Right renal pelvis (tissue), 4 donors: Measurements from ENCODE around the gene OLIG2. TPM values are rescaled to one million over a fixed set of nuclear protein-coding genes. Genes with fewer than 3 reads are reported as not detected.

Source experiments
- DNase-seq, 4 donors: peaks; one replicate each; pipeline ENCODE4 v3.0.0-alpha.2; 2013; ENCODE audit warnings: low read depth in 4 of 4, low spot score in 3 of 4, missing footprints in 1 of 4
- polyA plus RNA-seq, 4 donors: library from polyadenylated mRNA; unstranded; fragments of 120-200 nt; gene quantifications; one replicate each; pipeline ENCODE4 v1.2.1, GENCODE V29; 2013; ENCODE audit not compliant: insufficient read length in 4 of 4

The OLIG2 gene
- polyA plus RNA-seq, 4 donors, result not detected

GRCh38 chr21:33063907-33064622, 38.3 kb downstream of the OLIG2 start:
- DNase-seq, result no peak

GRCh38 chr21:33064623-33065390, 39.1 kb downstream of the OLIG2 start:
- no peak for DNase-seq

- no peak for DNase-seq
Measured at GRCh38 chr21:33067043-33067442, 41.3 kb downstream of the OLIG2 start.

GRCh38 chr21:33067457-33067856, 41.7 kb downstream of the OLIG2 start:
- no peak for DNase-seq

- no peak for DNase-seq
Measured at GRCh38 chr21:33069243-33069642, 43.5 kb downstream of the OLIG2 start.

GRCh38 chr21:33069645-33069993, 43.9 kb downstream of the OLIG2 start:
- no peak for DNase-seq

GRCh38 chr21:33069994-33070743, 44.4 kb downstream of the OLIG2 start, which contains the start of gene OLIG1:
TSS of gene OLIG1 (plus strand) at chr21:33070141. CDS start at chr21:33070247, 106 bp downstream.
- DNase-seq, result no peak

GRCh38 chr21:33070744-33070997, 44.9 kb downstream of the OLIG2 start:
- no peak for DNase-seq

GRCh38 chr21:33070998-33071769, 45.4 kb downstream of the OLIG2 start:
- DNase-seq, result no peak

- DNase-seq, result no peak
Measured at GRCh38 chr21:33071770-33072306, 46.1 kb downstream of the OLIG2 start.

- DNase-seq, result no peak
Measured at GRCh38 chr21:33073636-33074035, 47.9 kb downstream of the OLIG2 start.

GRCh38 chr21:33075128-33075527, 49.4 kb downstream of the OLIG2 start:
- no peak for DNase-seq

- no peak for DNase-seq
Measured at GRCh38 chr21:33075596-33076195, 50.0 kb downstream of the OLIG2 start.

GRCh38 chr21:33076600-33077329, 51.0 kb downstream of the OLIG2 start:
- DNase-seq, result no peak

Other genes with a start within 250 kb of the OLIG2 start
- under 1 TPM in 3 of 4 donors, not detected in 1; 0.14 to 0.21 (median 0.18) TPM for gene OLIG1, start 44.2 kb downstream of the OLIG2 start, polyA plus RNA-seq
- gene IFNAR2, start 204.0 kb downstream of the OLIG2 start, polyA plus RNA-seq, result 10 to 100 TPM; 13.0 to 22.1 (median 19.7) TPM
- 10 to 100 TPM; 27.7 to 31.0 (median 29.0) TPM for gene IL10RB, start 240.4 kb downstream of the OLIG2 start, polyA plus RNA-seq